ENCODE results near the gene FTO.

DNA sequence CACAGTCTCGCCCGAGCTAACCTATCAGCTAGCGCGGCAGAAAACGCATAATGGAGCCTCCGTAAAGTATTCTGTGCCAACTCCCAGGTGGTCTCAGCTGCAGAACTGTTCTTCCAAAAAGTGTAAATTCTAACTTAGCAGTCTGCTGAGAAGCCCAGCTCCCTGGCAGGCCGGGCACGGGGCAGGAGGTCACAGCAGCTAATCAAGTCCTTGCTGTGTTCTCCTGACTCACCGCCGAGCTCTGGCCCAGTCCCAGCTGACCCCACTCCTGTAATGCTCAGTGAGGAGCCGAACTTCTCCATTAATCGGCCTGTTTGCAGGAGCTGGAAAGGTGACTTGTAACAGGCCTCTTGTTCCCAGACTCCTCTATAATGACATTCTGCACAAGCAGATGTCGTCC, 389.3 kb downstream of the FTO start:
- TF ChIP-seq, protein P1, sequence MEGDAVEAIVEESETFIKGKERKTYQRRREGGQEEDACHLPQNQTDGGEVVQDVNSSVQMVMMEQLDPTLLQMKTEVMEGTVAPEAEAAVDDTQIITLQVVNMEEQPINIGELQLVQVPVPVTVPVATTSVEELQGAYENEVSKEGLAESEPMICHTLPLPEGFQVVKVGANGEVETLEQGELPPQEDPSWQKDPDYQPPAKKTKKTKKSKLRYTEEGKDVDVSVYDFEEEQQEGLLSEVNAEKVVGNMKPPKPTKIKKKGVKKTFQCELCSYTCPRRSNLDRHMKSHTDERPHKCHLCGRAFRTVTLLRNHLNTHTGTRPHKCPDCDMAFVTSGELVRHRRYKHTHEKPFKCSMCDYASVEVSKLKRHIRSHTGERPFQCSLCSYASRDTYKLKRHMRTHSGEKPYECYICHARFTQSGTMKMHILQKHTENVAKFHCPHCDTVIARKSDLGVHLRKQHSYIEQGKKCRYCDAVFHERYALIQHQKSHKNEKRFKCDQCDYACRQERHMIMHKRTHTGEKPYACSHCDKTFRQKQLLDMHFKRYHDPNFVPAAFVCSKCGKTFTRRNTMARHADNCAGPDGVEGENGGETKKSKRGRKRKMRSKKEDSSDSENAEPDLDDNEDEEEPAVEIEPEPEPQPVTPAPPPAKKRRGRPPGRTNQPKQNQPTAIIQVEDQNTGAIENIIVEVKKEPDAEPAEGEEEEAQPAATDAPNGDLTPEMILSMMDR (IDR thresholded peaks at IDR 0.05) = no peak
- no peak for TF ChIP-seq POLR2A (IDR thresholded peaks at IDR 0.05)

Measured in thyroid gland (tissue), 4 donors.